ENCODE data around the gene ATXN1.
A peak's percentile ranks its signal among the peaks of the same experiment; 100 is the strongest.

The ATXN1 gene

GRCh38 chr6:16696496-16696895 lies 64.8 kb downstream of the ATXN1 start:
- no peak for DNase-seq

DNA sequence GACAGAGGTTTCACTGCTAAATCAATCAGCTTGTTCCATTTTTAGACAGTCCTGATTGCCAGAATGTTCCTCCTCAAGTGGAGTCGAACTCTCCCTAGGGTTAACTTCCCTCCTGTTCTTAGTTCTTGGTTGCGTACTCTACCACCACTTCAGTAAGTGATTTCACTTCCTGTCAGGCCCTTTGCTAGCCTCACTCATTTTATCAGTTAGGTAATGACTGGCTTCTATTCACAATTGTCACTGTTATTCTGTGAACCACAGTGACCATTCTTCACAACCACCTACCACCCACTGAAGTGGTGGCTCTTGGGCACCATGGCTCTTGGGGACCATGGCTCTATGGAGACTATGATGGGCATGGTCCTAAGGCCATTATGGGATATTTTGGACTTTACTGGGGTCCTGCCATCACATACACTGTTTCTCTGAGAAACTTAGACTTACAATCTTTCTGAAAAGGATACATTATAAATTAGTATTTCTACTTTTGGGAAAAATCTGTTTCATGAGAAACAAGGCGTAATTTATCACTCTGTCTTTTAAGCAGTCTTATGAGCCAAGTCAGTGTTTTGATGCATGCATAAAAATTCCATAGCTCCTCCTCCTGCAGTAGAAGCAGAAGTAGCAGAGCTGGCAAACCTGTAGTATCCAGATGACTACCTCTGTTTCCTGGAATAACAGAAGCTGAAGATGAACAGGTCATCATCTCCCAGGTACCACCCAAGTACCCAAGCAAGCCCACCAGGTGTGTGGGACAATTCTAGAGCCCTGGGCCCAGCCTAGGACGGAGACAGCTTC lies 66.3 kb downstream of the ATXN1 start:
- DNase-seq = no peak

DNA sequence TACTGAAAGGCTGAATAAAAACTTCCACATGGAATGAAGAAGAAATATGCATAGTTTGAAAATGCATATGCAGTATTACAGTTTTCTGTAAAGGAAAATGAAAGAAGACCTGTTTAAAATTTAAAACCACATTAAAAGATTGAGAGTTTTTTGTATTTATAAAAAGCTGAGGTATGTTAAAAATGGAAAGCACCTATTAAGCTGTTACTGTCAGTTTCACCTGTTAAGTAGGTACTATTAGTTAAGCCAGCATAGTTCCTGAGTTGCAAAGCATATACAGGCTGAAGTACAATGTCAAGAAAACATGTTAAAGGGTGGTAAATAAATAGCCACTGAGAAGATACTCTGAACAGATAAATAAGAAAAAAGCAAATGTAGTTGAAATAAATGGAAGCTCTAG lies 69.9 kb downstream of the ATXN1 start:
- no peak for DNase-seq

GRCh38 chr6:16690608-16691142 lies 70.6 kb downstream of the ATXN1 start:
- no peak for DNase-seq

GRCh38 chr6:16689788-16690607 lies 71.3 kb downstream of the ATXN1 start:
- DNase-seq = no peak

DNA sequence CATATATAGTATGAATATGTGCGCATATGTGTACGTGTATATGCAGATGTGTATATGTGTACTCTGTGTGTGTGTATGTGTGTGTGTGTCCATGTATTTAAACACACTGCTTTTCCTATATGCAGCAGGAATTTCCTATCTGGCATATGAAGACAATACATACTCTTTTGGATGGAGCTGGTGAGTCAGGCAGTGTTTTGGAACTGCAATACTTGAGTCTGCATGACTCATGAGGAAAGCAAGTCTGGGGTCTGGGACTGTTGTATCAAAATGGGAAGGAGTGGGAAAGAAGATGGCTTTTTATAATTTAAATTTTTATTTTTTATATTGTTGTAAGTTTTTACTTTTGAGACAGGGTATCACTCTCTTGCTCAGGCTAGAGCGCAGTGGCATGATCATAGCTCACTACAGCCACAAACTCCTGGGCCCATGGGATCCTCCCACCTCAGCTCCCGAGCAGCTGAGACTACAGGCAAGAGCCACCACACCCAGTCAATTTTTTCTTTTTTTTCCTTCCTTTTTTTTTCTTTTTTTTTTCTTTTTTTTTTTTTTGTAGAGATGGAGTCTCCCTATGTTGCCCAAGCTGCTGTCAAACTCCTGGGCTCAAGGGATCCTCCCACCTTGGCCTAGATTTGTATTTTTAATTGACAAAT lies 72.2 kb downstream of the ATXN1 start:
- no peak for DNase-seq

GRCh38 chr6:16688436-16688835 lies 72.8 kb downstream of the ATXN1 start:
- DNase-seq = no peak

GRCh38 chr6:16687045-16687444 lies 74.2 kb downstream of the ATXN1 start:
- DNase-seq = no peak

GRCh38 chr6:16684896-16685554 lies 76.2 kb downstream of the ATXN1 start:
- DNase-seq = peak; percentile 57

- no peak for DNase-seq
Observed at GRCh38 chr6:16684195-16684689, 77.0 kb downstream of the ATXN1 start.

- peak; percentile 20 for DNase-seq
Observed at GRCh38 chr6:16683641-16684194, 77.5 kb downstream of the ATXN1 start.

DNA sequence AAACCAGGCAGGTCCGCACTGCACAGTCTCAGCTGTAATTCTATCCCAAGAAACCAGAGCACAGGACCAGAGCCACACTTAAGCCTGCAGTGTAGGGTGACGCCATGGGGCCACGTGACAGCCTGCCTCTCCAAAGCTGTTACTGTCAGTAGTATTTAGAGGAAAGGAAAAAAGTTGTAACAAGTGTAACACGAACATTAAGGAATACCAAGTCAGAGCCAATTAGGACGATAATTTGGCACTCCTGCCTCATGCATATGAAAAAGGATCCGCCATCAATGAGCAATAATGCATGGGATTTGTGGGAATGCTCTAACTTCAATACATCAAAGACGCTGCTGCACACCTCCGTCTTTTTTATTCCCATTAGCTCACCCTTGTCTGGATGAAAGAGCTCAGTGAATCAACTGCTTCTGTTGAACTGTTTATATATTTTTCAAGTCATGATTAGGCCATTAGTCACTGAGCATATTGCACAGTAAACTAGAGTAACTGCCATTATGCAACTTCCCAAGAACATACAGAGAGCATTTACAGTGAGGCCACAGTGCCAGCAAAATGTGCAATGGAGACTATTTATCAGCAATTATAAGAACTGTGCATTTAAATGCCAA lies 79.9 kb downstream of the ATXN1 start:
- DNase-seq = no peak

DNA sequence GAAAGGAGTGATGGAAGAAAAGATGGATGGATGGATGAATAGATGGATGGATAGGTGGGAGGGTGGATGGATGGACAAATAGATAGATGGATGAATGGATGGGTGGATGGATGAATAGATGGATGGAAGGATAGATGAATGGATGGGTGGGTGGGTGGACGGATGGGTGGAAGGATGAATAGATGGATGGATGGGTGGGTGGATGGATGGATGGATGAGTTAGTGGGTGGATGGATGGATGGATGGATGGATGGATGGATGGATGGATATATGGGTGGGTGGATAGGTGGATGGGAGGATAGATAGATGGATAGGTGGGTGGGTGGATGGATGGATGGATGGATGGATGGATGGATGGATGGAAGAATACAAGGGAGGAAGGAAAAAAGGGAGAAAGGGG lies 82.2 kb downstream of the ATXN1 start:
- DNase-seq = no peak

- DNase-seq = no peak
Observed at GRCh38 chr6:16677458-16677857, 83.8 kb downstream of the ATXN1 start.

DNA sequence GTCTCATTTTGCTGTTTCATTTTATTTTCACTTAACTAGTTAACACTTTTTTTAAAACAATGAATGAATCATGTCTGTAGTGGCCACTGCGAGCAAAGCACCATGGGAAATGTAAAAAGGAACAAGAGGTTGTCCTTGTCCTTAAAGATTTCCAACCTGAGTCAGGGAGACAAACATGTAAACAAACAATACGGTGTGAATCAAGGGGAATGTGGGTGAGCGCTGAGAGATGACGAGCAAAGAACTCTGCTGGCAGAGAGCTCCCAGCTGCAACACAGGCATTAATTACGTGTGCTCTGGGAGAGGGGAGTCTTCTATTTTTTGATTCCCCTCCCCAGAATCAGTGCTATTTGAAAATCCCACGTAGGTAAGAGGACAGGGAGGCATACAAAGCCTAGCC lies 84.3 kb downstream of the ATXN1 start:
- no peak for DNase-seq

- no peak for DNase-seq
Observed at GRCh38 chr6:16676376-16676775, 84.9 kb downstream of the ATXN1 start.

DNA sequence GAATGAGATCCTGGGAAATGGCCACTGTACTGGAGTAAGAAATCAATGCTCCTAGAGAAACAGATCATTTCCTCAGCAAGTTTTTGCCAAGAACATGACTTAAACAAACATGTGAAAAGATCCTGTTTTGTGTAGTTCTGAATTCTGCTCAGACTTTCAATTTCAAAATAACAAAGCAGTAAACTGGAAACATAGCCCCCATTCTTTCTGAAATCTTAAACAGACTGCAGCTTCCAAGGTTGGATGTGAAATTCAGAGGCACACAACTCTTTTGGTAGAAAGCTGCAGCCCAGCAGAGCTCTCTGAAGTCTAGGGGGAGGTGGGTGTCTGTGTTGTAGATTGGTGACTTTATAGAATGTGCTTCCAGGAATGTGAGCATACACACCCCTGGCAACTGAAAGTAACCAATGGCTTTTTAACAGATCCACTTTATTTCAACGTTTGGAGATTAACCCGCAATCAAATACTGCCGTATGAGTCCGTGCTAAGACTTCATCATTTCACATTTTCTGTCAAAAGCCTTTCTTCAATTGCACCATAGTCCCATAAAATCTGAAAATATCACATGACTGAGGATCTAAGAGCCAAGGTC lies 86.4 kb downstream of the ATXN1 start:
- no peak for DNase-seq

DNA sequence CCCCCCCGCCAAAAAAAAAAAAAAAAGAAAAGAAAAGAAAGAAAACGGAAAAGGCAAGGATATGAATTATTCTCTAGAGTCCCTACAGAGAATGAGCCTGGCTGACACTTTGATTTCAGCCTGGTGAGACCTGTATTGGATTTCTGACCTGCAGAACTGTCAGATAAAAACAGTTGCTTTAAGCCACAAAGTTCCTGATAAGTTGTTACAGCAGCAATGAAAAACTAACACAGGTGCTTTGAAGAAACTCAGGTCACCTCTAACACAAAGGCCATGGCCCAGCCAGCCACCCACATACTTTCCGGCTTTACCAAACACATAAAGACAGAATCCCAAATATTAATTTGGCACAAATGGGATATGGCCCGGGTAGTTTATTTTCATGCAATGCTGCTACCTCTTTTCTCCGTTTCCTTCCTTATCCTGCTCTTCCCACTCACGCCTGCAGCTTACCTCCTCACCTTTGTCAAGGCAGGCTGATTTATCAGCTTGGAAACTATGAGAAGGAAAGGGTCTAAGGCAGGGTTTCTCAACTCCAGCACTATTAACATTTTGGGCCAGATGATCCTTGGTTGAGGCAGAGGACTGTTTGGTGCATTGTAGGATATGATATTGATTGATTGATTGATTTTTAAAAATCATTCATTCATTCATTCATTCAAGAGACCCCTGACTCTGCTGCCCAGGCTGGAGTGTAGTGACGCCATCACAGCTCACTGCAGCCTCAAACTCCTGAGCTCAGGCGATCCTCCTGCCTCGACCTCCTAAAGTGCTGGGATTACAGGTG lies 88.1 kb downstream of the ATXN1 start:
- DNase-seq = no peak

GRCh38 chr6:16671302-16672289 lies 89.7 kb downstream of the ATXN1 start:
- DNase-seq = no peak
